HepG2 (cell line): Measurements from ENCODE around the gene HNRNPM. TPM values are rescaled to one million over a fixed set of nuclear protein-coding genes. Genes with fewer than 3 reads are reported as not detected.

Experiments
- ATAC-seq: fragments of 200-7000 bp; cut with Tn5 transposase; 3 replicates; pipeline ENCODE4 v1.9.1; 2020; ENCODE audit warnings: mild to moderate bottlenecking, moderate library complexity
- BruUV-seq: library from RNA; stranded (reverse); fragments of 400-500 nt; replicated peaks from 2 replicates; lab custom pipeline; 2021; lab: Mats Ljungman, UMichigan
- CTCF ChIA-PET: fragments of 300-600 bp; formaldehyde crosslinking; extraction: SDS; loops from one replicate; lab custom pipeline; 2021; ENCODE audit warnings: low total read pairs, inconsistent platforms, low intra/inter-chr PET ratio; lab: Yijun Ruan, JAX
- POLR2A ChIA-PET: fragments of 350-600 bp; sonication (Branson Sonifier 250); formaldehyde crosslinking; loops from one replicate; lab custom pipeline; 2020; ENCODE audit warnings: antibody characterized with exemption, inconsistent platforms; lab: Yijun Ruan, JAX
- DNase-seq: peaks from one replicate; pipeline ENCODE4 v3.0.0-alpha.2; 2015; ENCODE audit warnings: low spot score
- FAIRE-seq: peaks from 3 replicates; lab custom pipeline; 2011; peaks lifted over from hg19 to GRCh38; lab: Jason Lieb, UNC
- H2AFZ ChIP-seq: one replicate; pipeline ENCODE4 v1.6.1; 2011; ENCODE audit warnings: low read length, inconsistent platforms
- H3K27ac ChIP-seq: fragments of 300-600 bp; 3 replicates; pipeline ENCODE4 v1.8.0; 2011; ENCODE audit warnings: mixed run types, mild to moderate bottlenecking, mixed read lengths, low read length, inconsistent platforms; ENCODE audit not compliant: insufficient read depth; ENCODE audit errors: extremely low read length
- H3K27me3 ChIP-seq, 2 experiments: fragments of 200-600 bp in 1 of 2; 2 replicates in 1 of 2; 3 replicates in 1 of 2; pipeline versions ENCODE4 v1.6.0 to v1.8.0; 2011; ENCODE audit warnings: low read length in 2 of 2, mild to moderate bottlenecking in 2 of 2, moderate library complexity in 2 of 2, inconsistent platforms in 1 of 2; ENCODE audit not compliant: insufficient read depth in 2 of 2, control insufficient read depth in 1 of 2
- H3K36me3 ChIP-seq, 2 experiments: fragments of 200-600 bp in 1 of 2; replicated peaks in 1 of 2; 2 replicates in 1 of 2; 3 replicates in 1 of 2; pipeline versions ENCODE4 v1.5.1 to v1.8.0; 2011; ENCODE audit warnings: low read length in 2 of 2, inconsistent platforms in 1 of 2; ENCODE audit not compliant: insufficient read depth in 2 of 2, control insufficient read depth in 1 of 2
- H3K4me1 ChIP-seq: 2 replicates; pipeline ENCODE4 v1.5.1; 2012; ENCODE audit warnings: low read length, inconsistent platforms; ENCODE audit not compliant: insufficient read depth
- H3K4me2 ChIP-seq: 2 replicates; pipeline ENCODE4 v1.6.0; 2011; ENCODE audit warnings: low read depth, low read length, inconsistent platforms
- H3K4me3 ChIP-seq, 3 experiments: fragments of 200-600 bp in 1 of 3; sonication (generic), shearing (Covaris generic) in 1 of 3; replicated peaks in 1 of 3; 2 replicates each; pipeline ENCODE4 v1.5.1; 2011 to 2016; ENCODE audit warnings: low read length in 3 of 3, inconsistent platforms in 2 of 3, low read depth in 2 of 3, mild to moderate bottlenecking in 2 of 3, control low read depth in 1 of 3, mixed read lengths in 1 of 3; ENCODE audit not compliant: insufficient read depth in 1 of 3
- H3K79me2 ChIP-seq: one replicate; pipeline ENCODE4 v1.6.1; 2011; ENCODE audit warnings: low read length, inconsistent platforms; ENCODE audit not compliant: insufficient read depth
- H3K9ac ChIP-seq: 2 replicates; pipeline ENCODE4 v1.6.0; 2011; ENCODE audit warnings: mild to moderate bottlenecking, low read depth, low read length, inconsistent platforms; ENCODE audit not compliant: insufficient read depth
- H3K9me3 ChIP-seq: 2 replicates; pipeline ENCODE4 v1.5.1; 2012; ENCODE audit warnings: mild to moderate bottlenecking, low read length
- H4K20me1 ChIP-seq: 2 replicates; pipeline ENCODE4 v1.6.0; 2011; ENCODE audit warnings: inconsistent platforms, mild to moderate bottlenecking, low read length, moderate library complexity; ENCODE audit not compliant: insufficient read depth
- FOXM1 ChIP-seq: sonication (generic); formaldehyde crosslinking; IDR thresholded peaks from 2 replicates; pipeline ENCODE4 v1.5.0; 2020; ENCODE audit warnings: missing genetic modification reagents
- HMGXB3 ChIP-seq: sonication (generic); formaldehyde crosslinking; IDR thresholded peaks from 2 replicates; pipeline ENCODE4 v1.4.0; 2020; ENCODE audit warnings: missing genetic modification reagents, borderline replicate concordance
- KLF12 ChIP-seq: sonication (generic); formaldehyde crosslinking; IDR thresholded peaks from 2 replicates; pipeline ENCODE4 v1.4.0; 2020; ENCODE audit warnings: missing genetic modification reagents, borderline replicate concordance
- MTERF4 ChIP-seq: sonication (generic); formaldehyde crosslinking; IDR thresholded peaks from 2 replicates; pipeline ENCODE4 v1.8.0; 2023; ENCODE audit warnings: mild to moderate bottlenecking, missing genetic modification reagents
- PTBP1 ChIP-seq: fragments of 200-400 bp; formaldehyde crosslinking; IDR thresholded peaks from 2 replicates; pipeline ENCODE4 v1.6.1; 2018; ENCODE audit warnings: low read length, low read depth; ENCODE audit not compliant: poor library complexity, severe bottlenecking
- TFDP1 ChIP-seq: IDR thresholded peaks from 2 replicates; pipeline ENCODE4 v1.6.1; 2016; ENCODE audit warnings: missing compliant biosample characterization, missing genetic modification reagents, borderline replicate concordance
- THAP8 ChIP-seq: sonication (generic); formaldehyde crosslinking; IDR thresholded peaks from 2 replicates; pipeline ENCODE4 v1.5.1; 2020; ENCODE audit warnings: missing genetic modification reagents, mild to moderate bottlenecking, borderline replicate concordance
- ZBTB7A ChIP-seq: sonication (generic); formaldehyde crosslinking; IDR thresholded peaks from 2 replicates; pipeline ENCODE4 v1.8.0; 2022; ENCODE audit warnings: mild to moderate bottlenecking, missing genetic modification reagents
- ZGPAT ChIP-seq: IDR thresholded peaks from 2 replicates; pipeline ENCODE4 v1.6.1; 2016; ENCODE audit warnings: mild to moderate bottlenecking
- ZNF12 ChIP-seq: sonication (generic); formaldehyde crosslinking; IDR thresholded peaks from 2 replicates; pipeline ENCODE4 v1.5.0; 2020; ENCODE audit warnings: missing genetic modification reagents
- ZNF264 ChIP-seq: sonication (generic); formaldehyde crosslinking; IDR thresholded peaks from 2 replicates; pipeline ENCODE4 v1.4.0; 2020; ENCODE audit warnings: missing genetic modification reagents
- ZNF777 ChIP-seq: sonication (generic); formaldehyde crosslinking; IDR thresholded peaks from 2 replicates; pipeline ENCODE4 v1.4.0; 2020; ENCODE audit warnings: missing genetic modification reagents
- ZNF792 ChIP-seq: IDR thresholded peaks from 2 replicates; pipeline ENCODE4 v1.6.1; 2016
- WGBS: methylation state at CpG from one replicate; pipeline ENCODE4 v1.1.6; 2017; ENCODE audit warnings: low lambda C conversion rate; 5-methylcytosine and 5-hydroxymethylcytosine counted together
- in situ Hi-C: cut with HindIII; loops from 2 replicates; pipeline ENCODE4 v1.10.0; 2017; ENCODE audit warnings: low pct_unique_long_range_greater_than_20kb; ENCODE audit not compliant: extremely low pct_ligation_motif_present
- intact Hi-C: fragments of 100-400 bp; cut with micrococcal nuclease; formaldehyde crosslinking; loops from one replicate; pipeline ENCODE4 v1.10.0; 2022; ENCODE audit not compliant: unreplicated experiment
- polyA plus RNA-seq, 8 experiments: library from polyadenylated mRNA; depleted of rRNA in 3 of 8; stranded (reverse) in 7 of 8; unstranded in 1 of 8; fragments of >200 nt; fragmentation: Illumina TruSeq in 4 of 8; extraction: Trizol in 4 of 8; gene quantifications; 2 replicates each; pipeline versions ENCODE4 v1.2.1 to v1.2.3, GENCODE V29; 2011 to 2016; ENCODE audit warnings: low read depth in 4 of 8, missing spikeins in 1 of 8, mixed read lengths in 1 of 8; ENCODE audit not compliant: insufficient read depth in 1 of 8
- total RNA-seq, 5 experiments: library from RNA; depleted of rRNA; stranded (reverse); fragments of >200 nt; fragmentation: Illumina TruSeq; extraction: Trizol; gene quantifications; 2 replicates each; pipeline ENCODE4 v1.2.3, GENCODE V29; 2016; ENCODE audit warnings: low read depth in 1 of 5

The HNRNPM gene
- total and polyA plus RNA-seq, 2 of the 13 experiments (the other 11 are each of a cell fraction or from before 2014, with no cell fraction given): 56.7 to 102 TPM

GRCh38 chr19:8530061-8530679 lies 85.4 kb downstream of the HNRNPM start:
- TF ChIP-seq MTERF4 (CRISPR knock-in tag) (no peak), ZBTB7A (CRISPR knock-in tag) (no peak), TFDP1 (no peak), KLF12 (no peak), ZNF12 (CRISPR knock-in tag) (no peak), ZNF777 (CRISPR knock-in tag) (no peak), HMGXB3 (CRISPR knock-in tag) (no peak), ZGPAT (CRISPR knock-in tag) (no peak), ZNF264 (CRISPR knock-in tag) (no peak), PTBP1 (no peak), FOXM1 (CRISPR knock-in tag) (no peak), ZNF792 (CRISPR knock-in tag) (no peak), THAP8 (CRISPR knock-in tag) (no peak)
- ATAC-seq (no peak), FAIRE-seq (no peak), DNase-seq (no peak)
- Histone ChIP-seq H3K4me3 (no peak overlapping the region), H3K27ac (no peak overlapping the region), H4K20me1 (peaks cover 2% of the 10 kb centered on the region; the same call in 1 of the 2 replicates), H3K9ac (no peak overlapping the region), H3K79me2 (no peaks in the 10 kb centered on the region), H2AFZ (no peak overlapping the region), H3K4me1 (peaks cover 31% of the 10 kb centered on the region), H3K4me2 (no peak overlapping the region), H3K27me3 (no peaks in the 10 kb centered on the region), H3K36me3 (no peaks in the 10 kb centered on the region), H3K9me3 (no peaks in the 10 kb centered on the region)
- in situ Hi-C loops (no loop called here), intact Hi-C loops (no loop called here)
- POLR2A ChIA-PET: no interaction called here
- CTCF ChIA-PET: no interaction called here
- 93% methylated on average over 35 of the region's 35 CpGs for WGBS
- no TSS peak for BruUV-seq
